ENCODE results near the gene FREY1. TPM values are rescaled to one million over a fixed set of nuclear protein-coding genes. Genes with fewer than 3 reads are reported as not detected.

FREY1 gene
- total and polyA plus RNA-seq, 2 donors (not counting 1 experiment from before 2014, with no cell fraction given) = 0.83 TPM; not detected in 1

DNA sequence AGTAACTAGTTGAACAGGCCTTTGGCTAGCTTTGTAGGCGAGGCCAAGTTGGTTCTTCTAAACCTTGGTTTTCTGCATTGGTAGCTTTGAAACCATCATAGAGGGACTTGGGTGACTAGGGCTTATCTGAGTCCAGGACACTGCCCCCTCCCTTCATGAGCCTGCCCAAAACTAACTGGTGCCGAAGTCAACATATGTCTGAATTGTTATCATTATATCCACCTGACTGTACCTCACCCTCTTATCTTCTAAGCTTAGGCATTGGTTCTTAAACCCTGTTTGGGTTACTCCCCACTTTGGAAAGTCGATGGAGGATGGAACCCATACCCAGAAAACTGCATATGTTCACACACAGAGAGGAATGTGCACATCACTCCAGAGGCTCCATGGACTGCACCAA is 29.2 kb downstream of the FREY1 start:
- Histone ChIP-seq H2AFZ (ENCODE audit: low read length) (no peak overlapping the region), H3K9me3 (ENCODE audit: control insufficient read depth, insufficient read depth, low read depth, low read length) (no peaks in the 10 kb centered on the region), H3K79me2 (ENCODE audit: control insufficient read depth, insufficient read depth, low read length) (no peaks in the 10 kb centered on the region), H3K27me3 (ENCODE audit: control insufficient read depth, insufficient read depth, low read length) (no peaks in the 10 kb centered on the region), H3K9ac (ENCODE audit: insufficient read depth, low read length) (no peak overlapping the region), H3K4me2 (ENCODE audit: extremely low read depth, insufficient read depth, low read length) (no peak overlapping the region), H3K4me1 (ENCODE audit: control insufficient read depth, extremely low read depth, insufficient read depth, low read length) (peaks cover 6% of the 10 kb centered on the region), H4K20me1 (ENCODE audit: control insufficient read depth, extremely low read depth, insufficient read depth, low read length) (peaks cover 2% of the 10 kb centered on the region), H3K4me3 (replicated peaks in 1 of 4; ENCODE audit: control extremely low read depth in 1 of 4, insufficient read depth in 1 of 4, low read depth in 3 of 4, low read length in 4 of 4) (no peak overlapping the region), H3K36me3 (ENCODE audit: control insufficient read depth, insufficient read depth, low read length) (peaks cover 2% of the 10 kb centered on the region), H3K27ac (ENCODE audit: insufficient read depth, low read length) (no peak overlapping the region)
- no peak for TF ChIP-seq EZH2 (IDR thresholded peaks at IDR 0.05; ENCODE audit: low read length, missing control alignments)
- TF ChIP-seq, protein P1, sequence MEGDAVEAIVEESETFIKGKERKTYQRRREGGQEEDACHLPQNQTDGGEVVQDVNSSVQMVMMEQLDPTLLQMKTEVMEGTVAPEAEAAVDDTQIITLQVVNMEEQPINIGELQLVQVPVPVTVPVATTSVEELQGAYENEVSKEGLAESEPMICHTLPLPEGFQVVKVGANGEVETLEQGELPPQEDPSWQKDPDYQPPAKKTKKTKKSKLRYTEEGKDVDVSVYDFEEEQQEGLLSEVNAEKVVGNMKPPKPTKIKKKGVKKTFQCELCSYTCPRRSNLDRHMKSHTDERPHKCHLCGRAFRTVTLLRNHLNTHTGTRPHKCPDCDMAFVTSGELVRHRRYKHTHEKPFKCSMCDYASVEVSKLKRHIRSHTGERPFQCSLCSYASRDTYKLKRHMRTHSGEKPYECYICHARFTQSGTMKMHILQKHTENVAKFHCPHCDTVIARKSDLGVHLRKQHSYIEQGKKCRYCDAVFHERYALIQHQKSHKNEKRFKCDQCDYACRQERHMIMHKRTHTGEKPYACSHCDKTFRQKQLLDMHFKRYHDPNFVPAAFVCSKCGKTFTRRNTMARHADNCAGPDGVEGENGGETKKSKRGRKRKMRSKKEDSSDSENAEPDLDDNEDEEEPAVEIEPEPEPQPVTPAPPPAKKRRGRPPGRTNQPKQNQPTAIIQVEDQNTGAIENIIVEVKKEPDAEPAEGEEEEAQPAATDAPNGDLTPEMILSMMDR (conservative IDR thresholded peaks at IDR 0.05 in 1 of 2, IDR thresholded peaks at IDR 0.05 in 1 of 2; ENCODE audit: low read depth in 1 of 2, low read length in 2 of 2) = no peak
- DNase-seq (ENCODE audit: low read depth in 2 of 2) = no peak

DNA sequence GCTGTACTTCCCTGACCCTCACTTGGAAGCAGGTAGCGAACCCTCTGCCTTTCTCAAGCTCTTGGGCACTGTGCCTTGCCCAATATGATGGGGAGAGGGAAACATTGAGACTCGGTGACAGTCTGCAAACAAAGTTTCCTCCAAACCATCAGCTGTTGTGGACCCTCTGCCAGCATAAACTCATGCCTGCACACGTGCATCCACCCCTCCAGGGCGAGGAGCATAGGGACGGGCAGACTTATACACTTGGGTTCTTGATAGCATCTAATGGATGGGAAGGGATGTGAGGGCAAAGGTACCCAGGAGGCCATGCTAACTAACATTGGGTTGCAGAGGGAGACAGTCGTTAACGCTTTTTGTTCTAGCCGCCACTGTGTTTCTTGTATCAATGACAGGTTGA is 29.9 kb downstream of the FREY1 start:
- DNase-seq (ENCODE audit: low read depth in 2 of 2) = no peak
- Histone ChIP-seq H3K4me3 (replicated peaks in 1 of 4; ENCODE audit: control extremely low read depth in 1 of 4, insufficient read depth in 1 of 4, low read depth in 3 of 4, low read length in 4 of 4) (no peak overlapping the region), H3K4me1 (ENCODE audit: control insufficient read depth, extremely low read depth, insufficient read depth, low read length) (peaks cover 10% of the 10 kb centered on the region), H3K27ac (ENCODE audit: insufficient read depth, low read length) (no peak overlapping the region), H3K79me2 (ENCODE audit: control insufficient read depth, insufficient read depth, low read length) (no peaks in the 10 kb centered on the region), H3K4me2 (ENCODE audit: extremely low read depth, insufficient read depth, low read length) (no peak overlapping the region), H3K36me3 (ENCODE audit: control insufficient read depth, insufficient read depth, low read length) (peaks cover 2% of the 10 kb centered on the region), H4K20me1 (ENCODE audit: control insufficient read depth, extremely low read depth, insufficient read depth, low read length) (peaks cover 2% of the 10 kb centered on the region), H2AFZ (ENCODE audit: low read length) (no peak overlapping the region), H3K9ac (ENCODE audit: insufficient read depth, low read length) (no peak overlapping the region), H3K27me3 (ENCODE audit: control insufficient read depth, insufficient read depth, low read length) (no peaks in the 10 kb centered on the region), H3K9me3 (ENCODE audit: control insufficient read depth, insufficient read depth, low read depth, low read length) (no peaks in the 10 kb centered on the region)
- TF ChIP-seq, protein P1 (conservative IDR thresholded peaks at IDR 0.05 in 1 of 2, IDR thresholded peaks at IDR 0.05 in 1 of 2; ENCODE audit: low read depth in 1 of 2, low read length in 2 of 2) = no peak
- no peak for TF ChIP-seq EZH2 (IDR thresholded peaks at IDR 0.05; ENCODE audit: low read length, missing control alignments)

DNA sequence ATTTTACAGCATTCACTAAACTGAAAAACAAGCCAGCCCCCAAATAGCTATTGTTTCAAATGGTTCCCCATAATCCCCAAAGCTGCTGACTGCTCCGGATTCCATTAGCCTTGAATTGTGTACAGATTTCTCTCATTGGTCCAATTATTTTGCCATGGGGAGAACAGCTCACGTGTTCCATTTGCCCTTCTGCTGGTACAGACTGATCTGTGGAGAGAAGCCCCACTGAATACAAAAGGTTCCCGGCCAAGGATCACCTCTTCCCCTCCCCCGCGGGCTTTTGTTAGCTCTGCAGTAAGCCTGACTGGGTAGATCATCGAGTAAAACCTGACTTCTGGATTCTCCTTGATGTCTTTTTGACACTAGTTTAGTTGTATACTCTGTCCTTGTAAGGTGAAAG is 30.7 kb downstream of the FREY1 start:
- no peaks in the 10 kb centered on the region for H3K79me2 ChIP-seq (ENCODE audit: control insufficient read depth, insufficient read depth, low read length)
- H3K27ac ChIP-seq (ENCODE audit: insufficient read depth, low read length) = no peak overlapping the region
- TF ChIP-seq, protein P1 (conservative IDR thresholded peaks at IDR 0.05 in 1 of 2, IDR thresholded peaks at IDR 0.05 in 1 of 2; ENCODE audit: low read depth in 1 of 2, low read length in 2 of 2) = no peak
- TF ChIP-seq EZH2 (IDR thresholded peaks at IDR 0.05; ENCODE audit: low read length, missing control alignments) = no peak
- no peak for DNase-seq (ENCODE audit: low read depth in 2 of 2)
- no peak overlapping the region for H3K9ac ChIP-seq (ENCODE audit: insufficient read depth, low read length)
- peaks cover 2% of the 10 kb centered on the region for H4K20me1 ChIP-seq (ENCODE audit: control insufficient read depth, extremely low read depth, insufficient read depth, low read length)
- H3K36me3 ChIP-seq (ENCODE audit: control insufficient read depth, insufficient read depth, low read length) = peaks cover 9% of the 10 kb centered on the region
- H3K4me3 ChIP-seq (replicated peaks in 1 of 4; ENCODE audit: control extremely low read depth in 1 of 4, insufficient read depth in 1 of 4, low read depth in 3 of 4, low read length in 4 of 4) = no peak overlapping the region
- no peak overlapping the region for H3K4me2 ChIP-seq (ENCODE audit: extremely low read depth, insufficient read depth, low read length)
- peaks cover 10% of the 10 kb centered on the region for H3K4me1 ChIP-seq (ENCODE audit: control insufficient read depth, extremely low read depth, insufficient read depth, low read length)
- no peak overlapping the region for H2AFZ ChIP-seq (ENCODE audit: low read length)
- H3K9me3 ChIP-seq (ENCODE audit: control insufficient read depth, insufficient read depth, low read depth, low read length) = no peaks in the 10 kb centered on the region
- no peaks in the 10 kb centered on the region for H3K27me3 ChIP-seq (ENCODE audit: control insufficient read depth, insufficient read depth, low read length)
